Natural killer cell treated with Interleukin-12 subunit alpha and Interleukin-12 subunit beta and Interleukin-15 and Interleukin-18, amount 100 ng/mL, for 72 hours (primary cell): ENCODE data around the gene RNF112. TPM values are rescaled to one million over a fixed set of nuclear protein-coding genes. Genes with fewer than 3 reads are reported as not detected.

Experiments
- ATAC-seq, 2 donors: fragments of 150-1000 bp; cut with Tn5 transposase in 1 of 2; sonication (Bioruptor Pico), chemical (Tn5 transposase) in 1 of 2; 2 replicates each; pipeline ENCODE4 v1.10.0; 2021
- DNase-seq: peaks from one replicate; pipeline ENCODE4 v3.0.0; 2022; ENCODE audit warnings: low spot score
- H3K27ac Mint-ChIP-seq, 2 donors: 1 replicate in 1 of 2; 2 replicates in 1 of 2; pipeline ENCODE4 v1.8.0; 2022; ENCODE audit warnings: mixed read lengths in 2 of 2, mild to moderate bottlenecking in 1 of 2, moderate library complexity in 1 of 2
- H3K27me3 Mint-ChIP-seq, 2 donors: 1 replicate in 1 of 2; 2 replicates in 1 of 2; pipeline ENCODE4 v1.8.0; 2022; ENCODE audit warnings: mixed read lengths in 2 of 2
- H3K36me3 Mint-ChIP-seq: one replicate; pipeline ENCODE4 v1.8.0; 2022; ENCODE audit warnings: mixed read lengths
- H3K4me1 Mint-ChIP-seq, 2 donors: 1 replicate in 1 of 2; 2 replicates in 1 of 2; pipeline ENCODE4 v1.8.0; 2022; ENCODE audit warnings: low read depth in 2 of 2, mixed read lengths in 2 of 2, mild to moderate bottlenecking in 1 of 2
- H3K4me3 Mint-ChIP-seq: one replicate; pipeline ENCODE4 v1.8.0; 2022; ENCODE audit warnings: mixed read lengths
- H3K9me3 Mint-ChIP-seq: 2 replicates; pipeline ENCODE4 v1.8.0; 2022; ENCODE audit warnings: mixed read lengths
- total RNA-seq, 2 donors: library from RNA; stranded (reverse); gene quantifications; one replicate each; pipeline ENCODE4 v1.2.3, GENCODE V29; 2022

The RNF112 gene
- total RNA-seq, 2 donors from 2014 or later = 0.14 to 1.1 TPM

GRCh38 chr17:19405114-19405513, 5.9 kb upstream of the RNF112 start:
- no peaks in the 10 kb centered on the region for H3K36me3 Mint-ChIP-seq
- H3K4me3 Mint-ChIP-seq = no peak overlapping the region
- DNase-seq (no peak), ATAC-seq (no peak)
- no peaks in the 10 kb centered on the region for H3K9me3 Mint-ChIP-seq
- H3K27ac Mint-ChIP-seq = no peak overlapping the region
- H3K4me1 Mint-ChIP-seq = no peaks in the 10 kb centered on the region
- H3K27me3 Mint-ChIP-seq = peaks cover 0 to 2% of the 10 kb centered on the region in 2 donors

DNA sequence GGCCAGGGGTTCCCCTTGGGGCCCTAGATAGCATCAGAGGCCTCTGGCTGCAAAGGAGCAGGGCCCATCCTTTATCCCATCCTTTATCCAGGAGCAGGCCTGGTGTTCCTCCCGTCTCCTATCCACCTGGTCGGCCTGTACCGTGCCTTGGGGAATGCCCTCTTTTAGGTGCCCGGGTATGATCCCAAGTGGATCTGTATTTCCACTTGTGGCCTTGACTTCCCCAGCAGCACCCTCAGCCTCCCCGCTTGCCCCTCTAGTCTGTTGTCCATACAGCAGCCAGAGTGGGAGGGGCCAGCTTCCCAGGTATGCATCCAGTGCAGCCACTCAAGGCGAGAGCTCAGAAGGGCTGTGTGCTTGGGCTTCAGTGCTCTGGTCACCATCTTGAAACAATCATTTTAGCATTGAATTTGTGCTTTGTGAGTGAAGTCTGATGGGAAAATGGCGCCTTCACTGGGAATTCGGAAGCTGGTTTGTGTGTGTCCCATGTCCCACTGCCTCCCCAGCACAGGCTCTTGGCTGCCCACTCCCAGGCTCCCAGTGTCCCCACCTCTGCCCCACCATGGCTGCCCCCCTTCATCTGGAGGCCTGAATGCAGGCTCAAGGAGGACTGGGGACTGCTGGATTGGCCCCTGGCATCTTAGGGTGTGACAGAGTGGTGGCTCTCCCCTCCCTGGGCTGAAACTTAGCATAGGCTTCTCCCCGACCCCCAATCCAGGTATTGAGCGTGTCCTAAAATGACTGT, 3.3 kb upstream of the RNF112 start:
- H3K27me3 Mint-ChIP-seq = peaks cover 0 to 2% of the 10 kb centered on the region in 2 donors
- DNase-seq (no peak), ATAC-seq (no peak)
- H3K27ac Mint-ChIP-seq = no peak overlapping the region
- peaks cover 0 to 4% of the 10 kb centered on the region in 2 donors for H3K4me1 Mint-ChIP-seq
- H3K36me3 Mint-ChIP-seq = no peaks in the 10 kb centered on the region
- H3K9me3 Mint-ChIP-seq = no peaks in the 10 kb centered on the region
- H3K4me3 Mint-ChIP-seq = no peak overlapping the region

- ATAC-seq (no peak), DNase-seq (no peak)
- H3K27ac Mint-ChIP-seq = no peak overlapping the region
- H3K4me3 Mint-ChIP-seq = no peak overlapping the region
- no peaks in the 10 kb centered on the region for H3K36me3 Mint-ChIP-seq
- peaks cover 0 to 2% of the 10 kb centered on the region in 2 donors for H3K27me3 Mint-ChIP-seq
- peaks cover 0 to 4% of the 10 kb centered on the region in 2 donors for H3K4me1 Mint-ChIP-seq
- no peaks in the 10 kb centered on the region for H3K9me3 Mint-ChIP-seq
These were observed 2.7 kb upstream of the RNF112 start for GRCh38 chr17:19408346-19408710.

DNA sequence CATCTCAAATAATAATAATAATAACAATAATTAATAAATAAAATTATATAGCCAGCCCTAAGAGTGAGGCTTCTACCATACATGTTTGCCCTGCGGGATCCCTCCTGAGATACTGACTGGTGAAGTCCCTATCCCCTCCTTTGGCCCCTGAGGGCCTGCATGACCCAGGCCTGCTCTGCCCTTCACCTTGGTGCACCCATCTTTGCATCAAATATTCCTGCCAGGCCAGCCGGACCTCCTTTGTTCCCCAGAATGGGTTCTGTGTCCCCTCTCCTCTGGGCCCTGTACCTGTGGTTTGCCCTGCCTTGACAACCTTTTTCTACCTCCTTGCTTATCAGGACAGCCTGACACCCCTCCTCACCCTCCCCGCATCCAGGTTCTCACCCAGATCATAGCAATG, 2.0 kb upstream of the RNF112 start:
- Mint-ChIP-seq H3K4me3 (no peak overlapping the region), H3K36me3 (no peaks in the 10 kb centered on the region), H3K9me3 (no peaks in the 10 kb centered on the region), H3K27me3 (no peaks in the 10 kb centered on the region), H3K4me1 (peaks cover 0 to 4% of the 10 kb centered on the region in 2 donors), H3K27ac (no peak overlapping the region)
- ATAC-seq (no peak), DNase-seq (no peak)

- ATAC-seq (no peak), DNase-seq (no peak)
- Mint-ChIP-seq H3K27ac (no peak overlapping the region), H3K27me3 (no peaks in the 10 kb centered on the region), H3K4me3 (no peak overlapping the region), H3K9me3 (no peaks in the 10 kb centered on the region), H3K36me3 (no peaks in the 10 kb centered on the region), H3K4me1 (peaks cover 0 to 4% of the 10 kb centered on the region in 2 donors)
These were observed 1.5 kb upstream of the RNF112 start for GRCh38 chr17:19409509-19409908.

- Mint-ChIP-seq H3K4me1 (peaks cover 0 to 4% of the 10 kb centered on the region in 2 donors), H3K27me3 (no peaks in the 10 kb centered on the region), H3K4me3 (no peak overlapping the region), H3K27ac (no peak overlapping the region), H3K36me3 (no peaks in the 10 kb centered on the region), H3K9me3 (no peaks in the 10 kb centered on the region)
- no peak for DNase-seq
- no peak for ATAC-seq
These were observed 941 bp upstream of the RNF112 start for GRCh38 chr17:19410091-19410490.

DNA sequence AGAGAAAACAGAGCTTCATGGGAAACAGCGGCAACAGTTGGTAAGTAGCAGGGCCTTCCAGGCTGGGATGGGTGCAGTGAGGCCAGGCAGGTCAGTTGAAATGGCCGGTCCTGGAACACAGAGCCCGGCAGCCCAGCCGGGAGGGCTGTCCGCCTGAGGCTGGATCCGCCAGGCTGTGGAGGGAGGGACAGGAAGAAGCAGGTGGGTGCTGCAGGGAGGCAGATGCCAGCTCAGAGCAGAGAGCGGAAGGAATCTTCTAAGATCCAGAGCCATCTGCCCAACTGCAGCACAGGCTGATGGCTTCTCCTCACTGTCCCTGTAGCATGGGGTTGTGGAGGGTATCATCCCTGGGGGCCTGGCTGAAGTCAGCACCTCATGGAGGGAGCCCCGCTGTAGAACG, 599 bp downstream of the RNF112 start:
- Mint-ChIP-seq H3K27ac (no peak overlapping the region), H3K4me3 (no peak overlapping the region), H3K36me3 (no peaks in the 10 kb centered on the region), H3K9me3 (no peaks in the 10 kb centered on the region), H3K4me1 (peaks cover 0 to 4% of the 10 kb centered on the region in 2 donors), H3K27me3 (no peaks in the 10 kb centered on the region)
- no peak for DNase-seq
- ATAC-seq = no peak

- Mint-ChIP-seq H3K36me3 (no peaks in the 10 kb centered on the region), H3K27ac (no peak overlapping the region), H3K9me3 (no peaks in the 10 kb centered on the region), H3K4me3 (no peak overlapping the region), H3K4me1 (peaks cover 0 to 4% of the 10 kb centered on the region in 2 donors), H3K27me3 (no peaks in the 10 kb centered on the region)
- ATAC-seq = no peak
- no peak for DNase-seq
These were observed 1.5 kb downstream of the RNF112 start for GRCh38 chr17:19412510-19412909.

- H3K4me3 Mint-ChIP-seq = no peak overlapping the region
- no peaks in the 10 kb centered on the region for H3K36me3 Mint-ChIP-seq
- no peaks in the 10 kb centered on the region for H3K27me3 Mint-ChIP-seq
- DNase-seq (no peak), ATAC-seq (no peak)
- no peak overlapping the region for H3K27ac Mint-ChIP-seq
- no peaks in the 10 kb centered on the region for H3K9me3 Mint-ChIP-seq
- H3K4me1 Mint-ChIP-seq = peaks cover 0 to 4% of the 10 kb centered on the region in 2 donors
These were observed 2.0 kb downstream of the RNF112 start for GRCh38 chr17:19412984-19413383.

GRCh38 chr17:19413761-19414160, 2.7 kb downstream of the RNF112 start:
- no peak overlapping the region for H3K27ac Mint-ChIP-seq
- no peak overlapping the region for H3K4me3 Mint-ChIP-seq
- H3K27me3 Mint-ChIP-seq = no peaks in the 10 kb centered on the region
- H3K4me1 Mint-ChIP-seq = peaks cover 0 to 4% of the 10 kb centered on the region in 2 donors
- ATAC-seq = no peak
- no peak for DNase-seq
- no peaks in the 10 kb centered on the region for H3K9me3 Mint-ChIP-seq
- no peaks in the 10 kb centered on the region for H3K36me3 Mint-ChIP-seq

DNA sequence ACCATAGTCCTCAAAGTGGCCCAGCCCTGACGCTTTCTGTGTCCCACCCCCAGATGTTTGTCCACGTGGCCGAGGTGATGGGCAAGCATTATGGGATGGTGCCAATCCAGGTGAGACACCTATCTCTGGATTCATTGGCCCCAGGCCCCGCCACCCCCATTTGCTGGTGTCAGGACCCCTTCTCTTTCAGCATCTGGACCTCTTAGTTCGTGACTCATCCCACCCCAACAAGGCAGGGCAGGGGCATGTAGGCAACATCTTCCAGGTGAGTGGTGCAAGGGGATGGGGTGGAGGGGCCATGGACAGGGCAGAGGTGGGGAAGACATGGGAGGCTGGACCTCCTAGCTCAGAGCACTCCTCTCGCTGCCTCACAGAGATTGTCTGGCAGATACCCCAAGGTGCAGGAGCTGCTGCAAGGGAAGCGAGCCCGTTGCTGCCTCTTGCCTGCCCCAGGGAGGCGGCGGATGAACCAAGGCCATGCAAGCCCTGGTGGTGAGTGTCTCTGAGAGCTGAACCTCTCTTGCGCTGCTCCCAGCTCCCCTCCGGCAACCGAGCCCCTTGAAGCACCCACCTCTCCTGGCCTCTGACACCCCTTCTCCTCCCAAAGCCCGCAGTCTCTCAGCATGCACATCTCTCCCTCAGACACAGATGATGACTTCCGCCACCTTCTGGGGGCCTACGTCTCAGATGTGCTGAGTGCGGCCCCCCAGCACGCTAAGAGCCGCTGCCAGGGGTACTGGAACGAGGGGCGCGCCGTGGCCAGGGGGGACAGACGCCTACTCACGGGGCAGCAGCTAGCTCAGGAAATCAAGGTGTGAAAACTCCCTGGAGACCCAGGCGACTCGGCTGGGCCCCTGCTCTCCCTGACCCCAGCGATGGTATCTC, 3.6 kb downstream of the RNF112 start:
- no peak for ATAC-seq
- DNase-seq = no peak
- Mint-ChIP-seq H3K4me1 (peaks cover 0 to 4% of the 10 kb centered on the region in 2 donors), H3K36me3 (no peaks in the 10 kb centered on the region), H3K9me3 (no peaks in the 10 kb centered on the region), H3K4me3 (no peak overlapping the region), H3K27ac (no peak overlapping the region), H3K27me3 (no peaks in the 10 kb centered on the region)

DNA sequence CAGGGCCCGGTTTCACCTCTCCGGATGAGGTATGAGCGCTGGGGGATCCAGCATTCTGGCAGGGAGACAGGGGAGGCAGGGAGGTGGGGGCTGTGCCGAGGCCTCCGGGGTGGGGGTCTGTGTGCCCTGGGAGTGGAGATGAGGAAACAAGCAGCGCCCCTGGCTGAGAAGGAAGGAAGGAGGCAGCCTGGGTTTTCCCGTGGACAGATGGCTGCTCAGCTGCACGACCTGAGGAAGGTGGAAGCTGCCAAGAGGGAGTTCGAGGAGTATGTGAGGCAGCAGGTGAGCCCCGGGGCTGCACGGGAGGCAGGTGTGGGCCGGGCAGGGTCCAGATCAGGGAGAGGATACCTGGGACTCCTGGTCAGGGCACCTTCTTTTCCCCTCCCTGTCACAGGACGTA, 4.3 kb downstream of the RNF112 start:
- Mint-ChIP-seq H3K36me3 (no peaks in the 10 kb centered on the region), H3K9me3 (no peaks in the 10 kb centered on the region), H3K27ac (no peak overlapping the region), H3K4me3 (no peak overlapping the region), H3K27me3 (no peaks in the 10 kb centered on the region), H3K4me1 (peaks cover 0 to 2% of the 10 kb centered on the region in 2 donors)
- ATAC-seq = no peak
- no peak for DNase-seq

DNA sequence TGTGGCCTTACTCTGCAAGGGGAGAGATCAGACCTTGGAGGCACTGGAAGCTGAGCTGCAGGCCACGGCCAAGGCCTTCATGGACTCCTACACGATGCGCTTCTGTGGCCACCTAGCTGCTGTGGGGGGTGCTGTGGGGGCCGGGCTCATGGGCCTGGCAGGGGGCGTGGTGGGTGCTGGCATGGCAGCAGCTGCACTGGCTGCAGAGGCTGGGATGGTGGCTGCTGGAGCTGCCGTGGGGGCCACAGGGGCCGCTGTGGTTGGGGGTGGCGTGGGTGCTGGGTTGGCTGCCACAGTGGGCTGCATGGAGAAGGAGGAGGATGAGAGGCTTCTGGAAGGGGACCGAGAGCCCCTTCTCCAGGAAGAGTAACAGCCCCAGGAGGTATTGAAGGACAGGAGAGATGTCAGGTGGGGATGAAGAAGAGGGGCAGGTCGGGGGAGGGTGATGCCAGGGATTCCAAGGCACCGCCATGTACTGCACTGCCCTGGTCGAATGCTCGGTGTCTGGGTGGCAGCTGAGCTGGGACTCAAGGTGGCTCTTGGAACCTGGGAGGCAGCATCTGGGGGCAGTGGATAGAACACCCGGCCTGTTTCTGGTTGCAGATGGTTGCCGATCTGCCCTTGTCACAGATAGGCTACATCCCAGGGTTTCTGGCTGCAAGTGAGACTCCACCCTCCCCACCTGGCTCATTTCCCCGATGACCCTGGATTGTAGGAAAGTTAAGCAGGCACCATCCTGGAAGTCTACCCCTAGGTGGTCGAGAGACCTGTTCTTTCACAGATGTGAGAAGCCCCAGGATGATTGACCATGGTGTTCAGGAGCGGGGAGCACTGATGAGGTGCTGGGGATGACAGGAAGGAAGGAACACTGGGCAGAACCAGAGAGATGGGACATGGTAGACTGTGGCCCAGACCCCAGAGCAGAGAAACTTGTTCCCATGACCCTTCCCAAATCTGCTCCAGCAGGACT, 5.1 kb downstream of the RNF112 start:
- Mint-ChIP-seq H3K27ac (no peak overlapping the region), H3K27me3 (no peaks in the 10 kb centered on the region), H3K4me1 (no peaks in the 10 kb centered on the region), H3K36me3 (no peaks in the 10 kb centered on the region), H3K9me3 (no peaks in the 10 kb centered on the region), H3K4me3 (no peak overlapping the region)
- DNase-seq = no peak
- ATAC-seq = no peak
